GM12864 (cell line): ENCODE data around the gene PPFIBP1.

Experiments
- DNase-seq: peaks from one replicate; pipeline ENCODE4 v3.0.0-alpha.2; 2011; ENCODE audit warnings: low read depth
- H3K4me3 ChIP-seq: 2 replicates; pipeline ENCODE4 v1.5.1; 2011; ENCODE audit warnings: mild to moderate bottlenecking, low read depth, low read length, control low read depth
- CTCF ChIP-seq: IDR thresholded peaks from 2 replicates; pipeline ENCODE4 v1.5.1; 2011; ENCODE audit warnings: low read depth, mild to moderate bottlenecking, moderate library complexity, low read length, control low read depth, inconsistent platforms; ENCODE audit errors: missing control alignments

PPFIBP1 gene

GRCh38 chr12:27552235-27552634 lies 28.2 kb downstream of the PPFIBP1 start:
- no peak overlapping the region for H3K4me3 ChIP-seq
- no peak for DNase-seq
- no peak for TF ChIP-seq CTCF

- no peak for DNase-seq
Observed at GRCh38 chr12:27552886-27553560, 29.0 kb downstream of the PPFIBP1 start.

GRCh38 chr12:27553941-27554340 lies 29.9 kb downstream of the PPFIBP1 start:
- H3K4me3 ChIP-seq = no peak overlapping the region
- TF ChIP-seq CTCF = no peak
- no peak for DNase-seq

More at GRCh38 chr12:27552886-27553560, 29.0 kb downstream of the PPFIBP1 start:
- no peak for TF ChIP-seq CTCF
- no peak overlapping the region for H3K4me3 ChIP-seq

- H3K4me3 ChIP-seq = no peak overlapping the region
- no peak for DNase-seq
- no peak for TF ChIP-seq CTCF
Observed at GRCh38 chr12:27554421-27555186, 30.6 kb downstream of the PPFIBP1 start.

- no peak overlapping the region for H3K4me3 ChIP-seq
- TF ChIP-seq CTCF = no peak
- DNase-seq = no peak
Observed at GRCh38 chr12:27555361-27555760, 31.4 kb downstream of the PPFIBP1 start.

- H3K4me3 ChIP-seq = no peak overlapping the region
- DNase-seq = no peak
Observed at GRCh38 chr12:27555925-27556778, 32.1 kb downstream of the PPFIBP1 start.

More at GRCh38 chr12:27555925-27556778, 32.1 kb downstream of the PPFIBP1 start:
- TF ChIP-seq CTCF = no peak
